Activated naive CD4-positive, alpha-beta T cell treated with anti-CD3 and anti-CD28 coated beads, Interleukin-2, amount 50 U/mL, for 24 hours (primary cell): ENCODE results near the gene PCF11.
"Not testable (repeated sequence)": the region's sequence is repeated elsewhere in the genome, so short reads cannot be mapped to it uniquely, and the experiment has no call there.

Experiments used
- H3K27ac Mint-ChIP-seq: one replicate; pipeline ENCODE4 v1.8.0; 2021; ENCODE audit warnings: mild to moderate bottlenecking, mixed read lengths
- H3K27me3 Mint-ChIP-seq: one replicate; pipeline ENCODE4 v1.8.0; 2021; ENCODE audit warnings: mixed read lengths
- H3K36me3 Mint-ChIP-seq: one replicate; pipeline ENCODE4 v1.8.0; 2021; ENCODE audit warnings: mixed read lengths
- H3K4me1 Mint-ChIP-seq: one replicate; pipeline ENCODE4 v1.8.0; 2021; ENCODE audit warnings: mixed read lengths
- H3K4me3 Mint-ChIP-seq: one replicate; pipeline ENCODE4 v1.8.0; 2021; ENCODE audit warnings: mild to moderate bottlenecking, mixed read lengths
- H3K9me3 Mint-ChIP-seq: one replicate; pipeline ENCODE4 v1.8.0; 2021; ENCODE audit warnings: mixed read lengths

The PCF11 gene

GRCh38 chr11:83156996-83157593 is at the start of gene PCF11:
Gene PCF11 (plus strand): TSS chr11:83157131. CDS start chr11:83157440, 309 bp downstream.
- peaks cover 34% of the 10 kb centered on the region for H3K4me1 Mint-ChIP-seq
- peak within 1 kb of the TSS; percentile 99 for H3K4me3 Mint-ChIP-seq
- peak within 1 kb of the TSS; percentile 98 for H3K27ac Mint-ChIP-seq
- no peaks in the 10 kb centered on the region for H3K27me3 Mint-ChIP-seq
- H3K36me3 Mint-ChIP-seq: peaks cover 25% of the 10 kb centered on the region
- H3K9me3 Mint-ChIP-seq: no peaks in the 10 kb centered on the region

GRCh38 chr11:83112886-83113285 is 44.0 kb upstream of the PCF11 start:
- Mint-ChIP-seq H3K27ac (peak overlapping the region; percentile 30), H3K27me3 (no peaks in the 10 kb centered on the region), H3K36me3 (peaks cover 6% of the 10 kb centered on the region)

GRCh38 chr11:83115026-83115425 is 41.9 kb upstream of the PCF11 start:
- H3K36me3 Mint-ChIP-seq: peaks cover 6% of the 10 kb centered on the region
- no peak overlapping the region for H3K27ac Mint-ChIP-seq
- H3K4me1 Mint-ChIP-seq: peaks cover 54% of the 10 kb centered on the region

More at GRCh38 chr11:83112886-83113285, 44.0 kb upstream of the PCF11 start:
- H3K4me1 Mint-ChIP-seq: peaks cover 32% of the 10 kb centered on the region
- no peak overlapping the region for H3K4me3 Mint-ChIP-seq
- no peaks in the 10 kb centered on the region for H3K9me3 Mint-ChIP-seq

GRCh38 chr11:83115551-83115950 is 41.4 kb upstream of the PCF11 start:
- Mint-ChIP-seq H3K4me3 (peak overlapping the region; percentile 58), H3K36me3 (peaks cover 6% of the 10 kb centered on the region), H3K9me3 (no peaks in the 10 kb centered on the region), H3K27ac (no peak overlapping the region), H3K27me3 (no peaks in the 10 kb centered on the region), H3K4me1 (peaks cover 59% of the 10 kb centered on the region)

More at GRCh38 chr11:83115026-83115425, 41.9 kb upstream of the PCF11 start:
- Mint-ChIP-seq H3K4me3 (peak overlapping the region; percentile 58), H3K27me3 (no peaks in the 10 kb centered on the region), H3K9me3 (no peaks in the 10 kb centered on the region)

GRCh38 chr11:83116015-83116641 is 40.8 kb upstream of the PCF11 start:
- Mint-ChIP-seq H3K9me3 (no peaks in the 10 kb centered on the region), H3K27ac (peak overlapping the region; percentile 35), H3K4me1 (peaks cover 65% of the 10 kb centered on the region), H3K27me3 (no peaks in the 10 kb centered on the region), H3K36me3 (peaks cover 4% of the 10 kb centered on the region), H3K4me3 (peak overlapping the region; percentile 58)

GRCh38 chr11:83118814-83119213 is 38.1 kb upstream of the PCF11 start:
- no peaks in the 10 kb centered on the region for H3K27me3 Mint-ChIP-seq
- H3K4me1 Mint-ChIP-seq: peaks cover 78% of the 10 kb centered on the region
- peaks cover 1% of the 10 kb centered on the region for H3K36me3 Mint-ChIP-seq
- no peak overlapping the region for H3K4me3 Mint-ChIP-seq
- no peaks in the 10 kb centered on the region for H3K9me3 Mint-ChIP-seq
- H3K27ac Mint-ChIP-seq: peak overlapping the region; percentile 74

GRCh38 chr11:83119216-83119615 is 37.7 kb upstream of the PCF11 start:
- Mint-ChIP-seq H3K9me3 (no peaks in the 10 kb centered on the region), H3K4me1 (peaks cover 78% of the 10 kb centered on the region), H3K27me3 (no peaks in the 10 kb centered on the region), H3K27ac (peak overlapping the region; percentile 74), H3K4me3 (no peak overlapping the region), H3K36me3 (peaks cover 1% of the 10 kb centered on the region)

GRCh38 chr11:83120327-83120726 is 36.6 kb upstream of the PCF11 start:
- Mint-ChIP-seq H3K36me3 (no peaks in the 10 kb centered on the region), H3K27me3 (no peaks in the 10 kb centered on the region), H3K4me3 (no peak overlapping the region), H3K4me1 (peaks cover 68% of the 10 kb centered on the region), H3K27ac (peak overlapping the region; percentile 69), H3K9me3 (no peaks in the 10 kb centered on the region)

- no peaks in the 10 kb centered on the region for H3K36me3 Mint-ChIP-seq
- H3K4me1 Mint-ChIP-seq: peaks cover 59% of the 10 kb centered on the region
- H3K9me3 Mint-ChIP-seq: no peaks in the 10 kb centered on the region
- H3K27me3 Mint-ChIP-seq: no peaks in the 10 kb centered on the region
- H3K4me3 Mint-ChIP-seq: no peak overlapping the region
- peak overlapping the region; percentile 88 for H3K27ac Mint-ChIP-seq
Measured at GRCh38 chr11:83122050-83122449, 34.9 kb upstream of the PCF11 start.

GRCh38 chr11:83122766-83123165 is 34.2 kb upstream of the PCF11 start:
- peak overlapping the region; percentile 3 for H3K4me3 Mint-ChIP-seq
- H3K4me1 Mint-ChIP-seq: peaks cover 52% of the 10 kb centered on the region
- no peaks in the 10 kb centered on the region for H3K9me3 Mint-ChIP-seq
- H3K27me3 Mint-ChIP-seq: no peaks in the 10 kb centered on the region
- peak overlapping the region; percentile 81 for H3K27ac Mint-ChIP-seq
- no peaks in the 10 kb centered on the region for H3K36me3 Mint-ChIP-seq

GRCh38 chr11:83124636-83125424 is 32.1 kb upstream of the PCF11 start:
- Mint-ChIP-seq H3K4me3 (no peak overlapping the region), H3K36me3 (no peaks in the 10 kb centered on the region), H3K27me3 (no peaks in the 10 kb centered on the region), H3K9me3 (no peaks in the 10 kb centered on the region), H3K27ac (no peak overlapping the region), H3K4me1 (peaks cover 31% of the 10 kb centered on the region)

- Mint-ChIP-seq H3K4me1 (peaks cover 24% of the 10 kb centered on the region), H3K9me3 (no peaks in the 10 kb centered on the region), H3K36me3 (no peaks in the 10 kb centered on the region), H3K27ac (no peak overlapping the region), H3K27me3 (no peaks in the 10 kb centered on the region), H3K4me3 (no peak overlapping the region)
Measured at GRCh38 chr11:83125577-83125976, 31.4 kb upstream of the PCF11 start.

- Mint-ChIP-seq H3K9me3 (no peaks in the 10 kb centered on the region), H3K27ac (no peak overlapping the region), H3K4me3 (no peak overlapping the region), H3K4me1 (peaks cover 9% of the 10 kb centered on the region), H3K27me3 (no peaks in the 10 kb centered on the region), H3K36me3 (no peaks in the 10 kb centered on the region)
Measured at GRCh38 chr11:83127310-83127637, 29.7 kb upstream of the PCF11 start.

GRCh38 chr11:83132191-83132590 is 24.7 kb upstream of the PCF11 start:
- Mint-ChIP-seq H3K4me3 (no peak overlapping the region), H3K9me3 (no peaks in the 10 kb centered on the region), H3K27ac (no peak overlapping the region), H3K4me1 (no peaks in the 10 kb centered on the region), H3K36me3 (no peaks in the 10 kb centered on the region), H3K27me3 (no peaks in the 10 kb centered on the region)

- not testable (repeated sequence) for H3K27me3 Mint-ChIP-seq, H3K27ac Mint-ChIP-seq, H3K4me3 Mint-ChIP-seq, H3K9me3 Mint-ChIP-seq, H3K4me1 Mint-ChIP-seq, H3K36me3 Mint-ChIP-seq
Measured at GRCh38 chr11:83133266-83133665, 23.7 kb upstream of the PCF11 start.

GRCh38 chr11:83139310-83139709 is 17.6 kb upstream of the PCF11 start:
- no peak overlapping the region for H3K27ac Mint-ChIP-seq
- no peaks in the 10 kb centered on the region for H3K36me3 Mint-ChIP-seq
- H3K27me3 Mint-ChIP-seq: no peaks in the 10 kb centered on the region
- H3K9me3 Mint-ChIP-seq: no peaks in the 10 kb centered on the region
- H3K4me1 Mint-ChIP-seq: no peaks in the 10 kb centered on the region
- no peak overlapping the region for H3K4me3 Mint-ChIP-seq
